ENCODE measurements around the gene SURF6. TPM values are rescaled to one million over a fixed set of nuclear protein-coding genes. Genes with fewer than 3 reads are reported as not detected.
"Not testable (repeated sequence)": the region's sequence is repeated elsewhere in the genome, so short reads cannot be mapped to it uniquely, and the experiment has no call there.

The SURF6 gene
- total RNA-seq, 4 donors from 2014 or later, result 16.1 to 41.2 (median 26.8) TPM

- Histone ChIP-seq H3K27ac (peak overlapping the region in 1 of 4 donors; percentile 69), H3K4me1 (peaks cover 0 to 21% (median 7%) of the 10 kb centered on the region in 4 donors), H3K4me3 (no peak overlapping the region), H3K9me3 (no peaks in the 10 kb centered on the region), H3K36me3 (peaks cover 0 to 52% (median 0%) of the 10 kb centered on the region in 3 donors), H3K27me3 (no peaks in the 10 kb centered on the region)
- TF ChIP-seq CTCF (IDR thresholded peaks at IDR 0.05), result no peak
- no peak for TF ChIP-seq POLR2A (IDR thresholded peaks at IDR 0.05)
- peak in 1 of 3 donors; percentile 50 for DNase-seq
Measured at GRCh38 chr9:133340256-133340655, 4.3 kb upstream of the SURF6 start.

- H3K4me3 ChIP-seq, result no peak overlapping the region
- H3K27ac ChIP-seq, result peak overlapping the region in 1 of 4 donors; percentile 69
- TF ChIP-seq POLR2A (IDR thresholded peaks at IDR 0.05) (no peak), CTCF (IDR thresholded peaks at IDR 0.05) (no peak)
- H3K4me1 ChIP-seq, result peaks cover 0 to 21% (median 10%) of the 10 kb centered on the region in 4 donors
- H3K9me3 ChIP-seq, result no peaks in the 10 kb centered on the region
- H3K36me3 ChIP-seq, result peaks cover 0 to 46% (median 0%) of the 10 kb centered on the region in 3 donors
- no peak for DNase-seq
- H3K27me3 ChIP-seq, result no peaks in the 10 kb centered on the region
Measured at GRCh38 chr9:133339641-133340040, 3.7 kb upstream of the SURF6 start.

- DNase-seq, result peak in 1 of 3 donors; percentile 30
- Histone ChIP-seq H3K27ac (peak overlapping the region in 3 of 4 donors; percentile 74 to 77 (median 75)), H3K4me3 (peak overlapping the region; percentile 67 to 92 (median 76)), H3K36me3 (peaks cover 0 to 33% (median 0%) of the 10 kb centered on the region in 3 donors), H3K4me1 (peaks cover 0 to 31% (median 7%) of the 10 kb centered on the region in 4 donors)
- not testable (repeated sequence) for H3K9me3 ChIP-seq, H3K27me3 ChIP-seq
Measured at GRCh38 chr9:133334888-133335287, 1.1 kb downstream of the SURF6 start.

GRCh38 chr9:133334161-133334560, 1.8 kb downstream of the SURF6 start:
- TF ChIP-seq POLR2A (IDR thresholded peaks at IDR 0.05), result peak in 1 of 2 donors; percentile 72
- peak in 3 of 6 experiments; percentile 65 to 68 (median 66) for TF ChIP-seq CTCF (IDR thresholded peaks at IDR 0.05)
- Histone ChIP-seq H3K4me1 (peaks cover 0 to 34% (median 7%) of the 10 kb centered on the region in 4 donors), H3K36me3 (peaks cover 0 to 33% (median 0%) of the 10 kb centered on the region in 3 donors), H3K27ac (peak overlapping the region in 3 of 4 donors; percentile 48 to 77 (median 74)), H3K27me3 (no peaks in the 10 kb centered on the region), H3K4me3 (peak overlapping the region in 2 of 4 donors; percentile 81 to 92), H3K9me3 (no peaks in the 10 kb centered on the region)
- DNase-seq, result peak in 2 of 3 donors; percentile 88 to 89

GRCh38 chr9:133333566-133333965, 2.4 kb downstream of the SURF6 start:
- Histone ChIP-seq H3K9me3 (no peaks in the 10 kb centered on the region), H3K4me3 (peak overlapping the region in 2 of 4 donors; percentile 13 to 15), H3K27me3 (no peaks in the 10 kb centered on the region), H3K36me3 (peaks cover 0 to 33% (median 0%) of the 10 kb centered on the region in 3 donors), H3K4me1 (peaks cover 0 to 38% (median 7%) of the 10 kb centered on the region in 4 donors), H3K27ac (peak overlapping the region in 3 of 4 donors; percentile 48 to 77 (median 68))
- DNase-seq, result peak in 1 of 3 donors; percentile 46
- no peak for TF ChIP-seq CTCF (IDR thresholded peaks at IDR 0.05)
- TF ChIP-seq POLR2A (IDR thresholded peaks at IDR 0.05), result no peak

- H3K4me3 ChIP-seq, result no peak overlapping the region
- no peak for TF ChIP-seq POLR2A (IDR thresholded peaks at IDR 0.05)
- no peak for TF ChIP-seq CTCF (IDR thresholded peaks at IDR 0.05)
- H3K36me3 ChIP-seq, result peaks cover 0 to 33% (median 0%) of the 10 kb centered on the region in 3 donors
- peak in 1 of 3 donors; percentile 30 for DNase-seq
- no peaks in the 10 kb centered on the region for H3K9me3 ChIP-seq
- peak overlapping the region in 3 of 4 donors; percentile 48 to 77 (median 68) for H3K27ac ChIP-seq
- no peaks in the 10 kb centered on the region for H3K27me3 ChIP-seq
- H3K4me1 ChIP-seq, result peaks cover 0 to 38% (median 7%) of the 10 kb centered on the region in 4 donors
Measured at GRCh38 chr9:133333011-133333410, 3.0 kb downstream of the SURF6 start.
